ACC112 (cell line): ENCODE results near the gene PAFAH2.
A peak's percentile ranks its signal among the peaks of the same experiment; 100 is the strongest.

Experiments
- H2AFZ ChIP-seq: fragments of 200-600 bp; sonication (generic); one replicate; pipeline ENCODE4 v1.6.0; 2017; ENCODE audit warnings: antibody characterized with exemption, low read length; ENCODE audit not compliant: unreplicated experiment
- H3K27ac ChIP-seq: fragments of 200-600 bp; sonication (generic); 2 replicates; pipeline ENCODE4 v1.5.1; 2014; ENCODE audit warnings: low read depth, mild to moderate bottlenecking, antibody characterized with exemption, low read length, moderate library complexity
- H3K27me3 ChIP-seq: fragments of 200-600 bp; sonication (generic); 2 replicates; pipeline ENCODE4 v1.6.1; 2014; ENCODE audit warnings: mild to moderate bottlenecking, antibody characterized with exemption, low read length, moderate library complexity, mixed read lengths; ENCODE audit not compliant: insufficient read depth
- H3K36me3 ChIP-seq: fragments of 200-600 bp; sonication (generic); 2 replicates; pipeline ENCODE4 v1.6.1; 2016; ENCODE audit warnings: mild to moderate bottlenecking, antibody characterized with exemption, low read length, moderate library complexity, mixed read lengths; ENCODE audit not compliant: insufficient read depth
- H3K4me1 ChIP-seq: fragments of 200-600 bp; sonication (generic); one replicate; pipeline ENCODE4 v1.6.1; 2016; ENCODE audit warnings: low read length, mixed read lengths; ENCODE audit not compliant: insufficient read depth, unreplicated experiment, control insufficient read depth
- H3K4me3 ChIP-seq: fragments of 200-600 bp; sonication (generic); 2 replicates; pipeline ENCODE4 v1.5.1; 2014; ENCODE audit warnings: mild to moderate bottlenecking, low read depth, low read length
- H3K79me2 ChIP-seq: fragments of 200-600 bp; sonication (generic); one replicate; pipeline ENCODE4 v1.6.0; 2016; ENCODE audit warnings: low read length; ENCODE audit not compliant: control insufficient read depth, unreplicated experiment, insufficient read depth

PAFAH2 gene

GRCh38 chr1:25997828-25998761 lies at the start of gene PAFAH2:
Gene PAFAH2, minus strand, starts transcription at chr1:25998063. Its CDS starts 7,247 bp downstream, at chr1:25990816.
- no peaks in the 10 kb centered on the region for H3K27me3 ChIP-seq
- peaks cover 14% of the 10 kb centered on the region for H3K4me1 ChIP-seq
- H2AFZ ChIP-seq = peak within 1 kb of the TSS; percentile 97
- peak within 1 kb of the TSS; percentile 13 for H3K27ac ChIP-seq
- H3K36me3 ChIP-seq = no peaks in the 10 kb centered on the region
- peaks cover 2% of the 10 kb centered on the region for H3K79me2 ChIP-seq
- peak within 1 kb of the TSS; percentile 86 for H3K4me3 ChIP-seq

- H3K27ac ChIP-seq = no peak overlapping the region
- H3K79me2 ChIP-seq = no peaks in the 10 kb centered on the region
- H3K4me1 ChIP-seq = no peaks in the 10 kb centered on the region
- H3K36me3 ChIP-seq = no peaks in the 10 kb centered on the region
- H3K27me3 ChIP-seq = peaks cover 70% of the 10 kb centered on the region
- no peak overlapping the region for H2AFZ ChIP-seq
- H3K4me3 ChIP-seq = no peak overlapping the region
These were observed 49.5 kb upstream of the PAFAH2 start for GRCh38 chr1:26047278-26047874.

- Histone ChIP-seq H3K4me3 (no peak overlapping the region), H3K27ac (no peak overlapping the region), H2AFZ (no peak overlapping the region), H3K27me3 (peaks cover 71% of the 10 kb centered on the region), H3K4me1 (no peaks in the 10 kb centered on the region), H3K79me2 (no peaks in the 10 kb centered on the region), H3K36me3 (no peaks in the 10 kb centered on the region)
These were observed 48.6 kb upstream of the PAFAH2 start for GRCh38 chr1:26046246-26047095.

GRCh38 chr1:26045722-26046245 lies 47.9 kb upstream of the PAFAH2 start, which contains the start of gene SLC30A2:
Gene SLC30A2, minus strand, starts transcription at chr1:26046118. Its CDS starts 222 bp downstream, at chr1:26045896.
- Histone ChIP-seq H2AFZ (no peak within 1 kb of the TSS), H3K27me3 (peaks cover 67% of the 10 kb centered on the region), H3K4me1 (no peaks in the 10 kb centered on the region), H3K27ac (no peak within 1 kb of the TSS), H3K36me3 (no peaks in the 10 kb centered on the region), H3K4me3 (no peak within 1 kb of the TSS), H3K79me2 (no peaks in the 10 kb centered on the region)

- Histone ChIP-seq H3K27me3 (peaks cover 65% of the 10 kb centered on the region), H3K36me3 (no peaks in the 10 kb centered on the region), H3K4me1 (no peaks in the 10 kb centered on the region), H3K4me3 (no peak overlapping the region), H3K79me2 (no peaks in the 10 kb centered on the region), H2AFZ (no peak overlapping the region), H3K27ac (no peak overlapping the region)
These were observed 47.3 kb upstream of the PAFAH2 start for GRCh38 chr1:26044971-26045721.

GRCh38 chr1:26044414-26044813 lies 46.6 kb upstream of the PAFAH2 start:
- H3K4me1 ChIP-seq = no peaks in the 10 kb centered on the region
- H3K4me3 ChIP-seq = no peak overlapping the region
- H2AFZ ChIP-seq = no peak overlapping the region
- H3K36me3 ChIP-seq = no peaks in the 10 kb centered on the region
- no peaks in the 10 kb centered on the region for H3K79me2 ChIP-seq
- H3K27ac ChIP-seq = no peak overlapping the region
- H3K27me3 ChIP-seq = peaks cover 59% of the 10 kb centered on the region

GRCh38 chr1:26043765-26044164 lies 45.9 kb upstream of the PAFAH2 start:
- Histone ChIP-seq H3K27me3 (peaks cover 53% of the 10 kb centered on the region), H3K36me3 (no peaks in the 10 kb centered on the region), H3K4me1 (no peaks in the 10 kb centered on the region), H3K27ac (no peak overlapping the region), H2AFZ (no peak overlapping the region), H3K79me2 (no peaks in the 10 kb centered on the region), H3K4me3 (no peak overlapping the region)

- Histone ChIP-seq H3K27me3 (peaks cover 35% of the 10 kb centered on the region), H3K4me1 (no peaks in the 10 kb centered on the region), H3K4me3 (no peak overlapping the region), H3K79me2 (no peaks in the 10 kb centered on the region), H2AFZ (no peak overlapping the region), H3K27ac (no peak overlapping the region), H3K36me3 (no peaks in the 10 kb centered on the region)
These were observed 44.1 kb upstream of the PAFAH2 start for GRCh38 chr1:26041978-26042377.

GRCh38 chr1:26041401-26041800 lies 43.5 kb upstream of the PAFAH2 start:
- H3K36me3 ChIP-seq = no peaks in the 10 kb centered on the region
- H3K79me2 ChIP-seq = no peaks in the 10 kb centered on the region
- peaks cover 29% of the 10 kb centered on the region for H3K27me3 ChIP-seq
- H3K4me1 ChIP-seq = peaks cover 6% of the 10 kb centered on the region
- no peak overlapping the region for H3K4me3 ChIP-seq
- H3K27ac ChIP-seq = no peak overlapping the region
- no peak overlapping the region for H2AFZ ChIP-seq

- Histone ChIP-seq H3K79me2 (no peaks in the 10 kb centered on the region), H3K4me3 (no peak overlapping the region), H3K27ac (no peak overlapping the region), H2AFZ (no peak overlapping the region), H3K36me3 (no peaks in the 10 kb centered on the region), H3K27me3 (peaks cover 6% of the 10 kb centered on the region), H3K4me1 (peaks cover 9% of the 10 kb centered on the region)
These were observed 41.0 kb upstream of the PAFAH2 start for GRCh38 chr1:26038904-26039303.
